ENCODE data around the gene NANP.
"Not testable (repeated sequence)": the region's sequence is repeated elsewhere in the genome, so short reads cannot be mapped to it uniquely, and the experiment has no call there.

NANP gene, protein sequence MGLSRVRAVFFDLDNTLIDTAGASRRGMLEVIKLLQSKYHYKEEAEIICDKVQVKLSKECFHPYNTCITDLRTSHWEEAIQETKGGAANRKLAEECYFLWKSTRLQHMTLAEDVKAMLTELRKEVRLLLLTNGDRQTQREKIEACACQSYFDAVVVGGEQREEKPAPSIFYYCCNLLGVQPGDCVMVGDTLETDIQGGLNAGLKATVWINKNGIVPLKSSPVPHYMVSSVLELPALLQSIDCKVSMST

GRCh38 chr20:25623736-25624499, at the start of gene NANP:
NANP (minus strand) TSS chr20:25624014; CDS start chr20:25623948, 66 bp downstream.
- DNase-seq (ENCODE audit: low spot score) = peak; percentile 96

DNA sequence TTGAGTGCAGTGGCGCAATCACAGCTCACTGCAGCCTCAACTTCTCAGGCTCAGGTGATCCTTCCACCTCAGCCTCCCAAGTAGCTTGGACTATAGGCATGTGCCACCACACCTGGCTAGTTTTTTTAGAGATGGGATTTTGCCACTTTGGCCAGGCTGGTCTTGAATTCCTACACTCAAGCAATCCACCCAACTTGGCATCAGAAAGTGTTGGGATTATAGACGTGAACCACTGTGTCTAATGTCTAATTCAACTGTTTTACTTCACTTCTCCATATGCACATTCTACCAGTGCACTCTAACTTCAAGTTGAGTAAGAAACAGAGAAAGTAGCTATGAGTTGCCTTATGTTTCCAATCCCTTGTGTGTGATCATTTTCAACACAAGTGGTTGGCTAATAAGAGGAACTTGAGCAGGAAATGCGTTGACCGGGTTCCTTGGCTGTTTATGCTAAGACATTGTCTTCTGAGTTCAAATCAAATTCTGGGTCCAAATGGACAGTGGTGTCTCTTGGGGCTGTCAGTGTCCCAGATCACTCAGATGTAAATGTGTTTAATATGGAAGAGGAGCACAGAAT, 48.9 kb upstream of the NANP start:
- no peak for DNase-seq (ENCODE audit: low spot score)

GRCh38 chr20:25669826-25670422, 46.1 kb upstream of the NANP start:
- DNase-seq (ENCODE audit: low spot score) = no peak

- DNase-seq (ENCODE audit: low spot score) = no peak
Observed at GRCh38 chr20:25668446-25668845, 44.6 kb upstream of the NANP start.

DNA sequence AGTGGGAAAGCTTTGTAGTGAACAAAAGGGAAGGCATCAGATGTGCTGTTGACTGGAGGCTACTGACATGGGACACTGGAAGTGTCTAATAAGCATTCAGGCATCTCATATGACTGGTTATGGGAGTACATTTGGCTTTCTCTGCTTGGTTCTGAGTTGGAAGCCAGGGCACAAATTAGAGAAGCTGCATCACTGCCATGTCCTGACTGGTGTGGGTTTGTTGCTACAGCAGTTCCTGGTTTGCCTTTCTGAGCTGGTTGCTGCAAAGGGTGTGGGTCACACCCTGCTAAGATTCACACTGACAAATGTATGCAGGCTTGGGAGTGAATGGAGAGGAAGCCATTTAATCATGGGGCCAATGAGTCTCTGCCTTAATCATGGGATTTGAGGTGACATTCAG, 36.2 kb upstream of the NANP start:
- DNase-seq (ENCODE audit: low spot score) = no peak

DNA sequence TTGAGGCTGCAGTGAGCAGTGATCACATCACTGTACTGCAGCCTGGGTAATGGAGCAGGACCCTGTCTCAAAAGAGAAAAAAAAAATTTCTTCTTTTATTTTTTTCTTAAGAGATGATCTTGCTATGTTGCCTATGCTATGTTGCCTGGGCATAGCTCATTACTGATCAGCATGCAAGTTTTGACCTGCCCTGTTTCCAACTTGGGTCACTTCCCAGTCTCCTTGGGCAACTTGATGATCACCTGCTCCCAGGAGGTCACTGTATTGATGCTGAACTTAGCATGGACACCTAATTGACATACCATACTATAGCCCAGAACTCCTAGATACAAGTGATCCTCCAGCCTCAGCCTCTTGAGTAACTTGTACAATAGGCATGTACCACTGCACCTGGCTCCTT, 30.7 kb upstream of the NANP start:
- DNase-seq (ENCODE audit: low spot score) = no peak

DNA sequence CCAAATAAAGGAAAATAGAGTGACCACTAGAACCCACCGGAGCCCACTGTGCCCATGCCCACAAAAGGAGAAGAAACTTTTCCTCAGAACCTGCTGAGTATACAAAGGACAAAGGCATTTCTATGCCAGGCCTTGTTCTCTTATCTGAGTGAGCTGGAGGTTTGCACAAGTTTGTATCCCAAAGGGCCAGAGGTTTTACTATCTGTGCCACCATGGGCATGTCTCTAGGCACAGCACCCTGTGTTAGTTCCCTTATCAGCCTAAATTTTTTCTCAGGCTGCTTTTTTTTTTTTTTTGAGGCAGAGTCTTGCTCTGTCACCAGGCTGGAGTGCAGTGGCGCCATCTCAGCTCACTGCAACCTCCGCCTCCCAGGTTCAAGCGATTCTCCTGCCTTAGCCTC, 29.1 kb upstream of the NANP start:
- not testable (repeated sequence) for DNase-seq (ENCODE audit: low spot score)

- no peak for DNase-seq (ENCODE audit: low spot score)
Observed at GRCh38 chr20:25644814-25645213, 21.0 kb upstream of the NANP start.

GRCh38 chr20:25643716-25644115, 19.9 kb upstream of the NANP start:
- DNase-seq (ENCODE audit: low spot score) = no peak

DNA sequence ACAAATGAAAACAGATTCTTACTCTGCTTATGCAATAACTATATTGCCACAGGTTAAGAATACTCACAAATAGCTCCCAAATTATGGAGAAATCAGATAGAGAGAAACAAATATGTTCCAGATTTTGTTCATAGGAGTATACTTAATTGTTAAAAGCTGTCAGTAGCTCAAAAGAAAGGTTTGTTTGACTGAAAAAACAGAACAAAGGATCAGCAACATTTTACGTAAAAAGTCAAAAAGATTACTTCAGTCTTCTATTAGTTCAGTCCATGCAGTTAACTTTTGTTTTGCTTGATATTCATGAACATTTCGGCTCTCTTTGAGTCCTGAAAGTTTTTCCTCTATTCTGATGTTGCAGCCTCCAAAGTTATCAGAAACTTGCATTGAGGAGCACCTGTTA, 13.4 kb upstream of the NANP start:
- no peak for DNase-seq (ENCODE audit: low spot score)

DNA sequence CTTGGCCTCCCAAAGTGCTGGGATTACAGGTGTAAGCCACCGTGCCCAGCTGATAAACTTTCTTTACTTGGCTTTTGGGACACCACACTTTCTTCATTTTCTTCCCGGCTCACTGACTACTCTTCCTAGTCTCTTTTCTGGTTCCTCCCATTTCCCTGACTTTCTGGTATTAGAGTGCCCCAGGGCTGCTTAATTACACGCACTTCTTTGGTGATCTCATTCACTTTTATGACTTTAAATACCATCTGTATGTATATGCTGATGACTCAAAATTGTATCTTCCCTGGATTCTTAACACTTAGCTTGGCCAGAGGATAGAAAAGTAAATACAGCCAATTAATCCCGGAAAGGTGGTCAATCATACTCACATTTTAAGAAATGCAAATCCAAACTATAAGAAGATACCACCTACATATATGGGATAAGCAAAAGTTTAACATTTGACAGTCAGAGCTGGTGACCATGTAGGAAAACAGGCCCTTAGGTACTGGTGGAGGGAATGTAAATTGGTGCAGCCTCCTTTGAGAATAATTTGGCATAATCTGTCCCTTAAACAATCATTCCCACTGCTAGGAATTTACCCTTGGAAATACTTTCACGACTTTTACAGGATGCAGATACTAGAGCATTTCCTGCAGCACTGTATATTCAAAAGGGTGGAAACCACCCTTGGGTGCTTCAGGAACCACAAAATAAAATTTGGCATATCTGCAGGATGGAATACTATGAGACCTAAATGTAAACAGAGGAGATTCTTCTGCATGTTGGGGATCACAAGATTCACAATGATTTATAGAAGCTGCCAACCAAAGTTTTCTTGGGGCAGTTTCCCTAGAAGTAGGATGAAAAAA, 9.4 kb upstream of the NANP start:
- no peak for DNase-seq (ENCODE audit: low spot score)

DNA sequence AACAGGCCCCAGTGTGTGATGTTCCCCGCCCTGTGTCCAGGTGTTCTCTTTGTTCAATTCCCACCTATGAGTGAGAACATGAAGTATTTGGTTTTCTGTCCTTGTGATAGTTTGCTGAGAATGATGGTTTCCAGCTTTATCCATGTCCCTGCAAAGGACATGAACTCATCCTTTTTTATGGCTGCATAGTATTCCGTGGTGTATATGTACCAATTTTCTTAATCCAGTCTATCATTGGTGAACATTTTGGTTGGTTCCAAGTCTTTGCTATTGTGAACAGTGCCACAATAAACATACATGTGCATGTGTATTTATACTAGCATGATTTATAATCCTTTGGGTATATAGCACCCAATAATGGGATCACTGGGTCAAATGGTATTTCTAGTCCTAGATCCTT, 6.8 kb upstream of the NANP start:
- not testable (repeated sequence) for DNase-seq (ENCODE audit: low spot score)

DNA sequence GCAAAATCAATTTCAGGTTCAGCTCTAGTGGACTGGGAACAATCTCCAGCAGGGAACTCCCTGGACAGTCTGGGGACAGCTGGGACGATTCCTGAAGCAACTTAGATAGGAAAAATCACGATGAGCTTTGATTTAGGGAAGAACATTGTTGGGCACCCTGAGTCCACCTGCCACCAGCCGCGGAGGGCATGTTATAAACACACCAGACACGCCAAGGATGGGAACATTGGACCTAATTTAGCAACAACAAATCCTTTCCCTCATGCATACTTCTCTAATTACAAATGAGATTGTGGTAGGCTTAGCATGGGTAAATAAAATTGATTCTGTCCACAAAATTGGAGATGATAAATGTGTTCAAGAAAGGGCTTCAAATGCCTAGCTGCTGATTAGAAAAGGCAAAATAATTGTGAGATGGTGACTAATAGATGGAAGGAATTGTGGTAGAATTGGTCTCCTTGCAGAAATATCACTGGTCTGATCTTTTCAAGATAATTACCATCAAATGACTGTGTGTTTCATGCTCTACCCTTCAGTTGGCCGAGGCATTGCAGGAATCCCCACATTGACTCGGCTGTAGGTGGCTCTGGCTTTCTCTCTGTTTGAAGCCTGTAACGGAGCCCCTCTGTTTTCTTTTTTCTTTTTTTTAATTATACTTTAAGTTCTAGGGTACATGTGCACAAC, 6.1 kb upstream of the NANP start:
- no peak for DNase-seq (ENCODE audit: low spot score)

- no peak for DNase-seq (ENCODE audit: low spot score)
Observed at GRCh38 chr20:25626779-25627178, 3.0 kb upstream of the NANP start.

- no peak for DNase-seq (ENCODE audit: low spot score)
Observed at GRCh38 chr20:25624500-25624939, 706 bp upstream of the NANP start.

- peak; percentile 54 for DNase-seq (ENCODE audit: low spot score)
Observed at GRCh38 chr20:25623225-25623735, 534 bp downstream of the NANP start.

GRCh38 chr20:25622450-25623224, 1.2 kb downstream of the NANP start:
- DNase-seq (ENCODE audit: low spot score) = no peak

DNA sequence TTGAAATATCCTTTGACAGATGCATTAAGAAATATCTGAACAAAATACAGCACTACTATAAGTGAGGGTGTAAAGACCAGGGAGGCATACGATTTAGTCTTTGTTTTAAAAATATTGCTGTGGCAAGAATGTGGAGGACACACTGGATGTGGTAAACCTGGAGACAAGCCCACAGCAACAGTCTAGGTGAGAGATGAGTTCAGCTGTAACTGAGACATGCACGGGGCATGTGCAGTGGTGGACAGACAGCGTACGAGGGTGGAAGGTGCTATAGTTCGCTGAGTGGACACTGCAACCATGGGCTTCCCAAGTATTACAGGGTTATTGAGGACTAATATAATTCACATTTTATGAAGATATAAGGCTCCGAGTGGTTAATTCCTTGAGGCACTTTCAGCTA, 1.8 kb downstream of the NANP start:
- no peak for DNase-seq (ENCODE audit: low spot score)

DNA sequence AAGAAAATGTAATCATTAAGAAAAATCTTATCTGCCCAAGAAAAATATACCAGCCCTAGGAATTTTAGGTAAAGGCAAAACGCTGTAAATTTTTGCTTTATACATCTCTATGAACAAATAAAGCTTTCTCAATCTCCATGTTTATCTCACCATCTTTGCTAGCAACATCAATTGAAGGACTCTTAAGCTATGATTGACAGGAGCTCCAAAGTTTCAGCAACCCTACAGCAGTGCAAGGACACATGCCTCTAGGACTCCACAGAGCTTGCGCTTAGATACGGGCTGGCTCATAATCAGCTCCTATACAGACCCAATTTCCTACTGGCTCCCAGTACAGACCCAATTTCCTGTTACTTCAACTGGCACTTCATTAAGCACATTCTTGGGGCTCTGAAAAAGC, 4.3 kb downstream of the NANP start:
- DNase-seq (ENCODE audit: low spot score) = no peak

DNA sequence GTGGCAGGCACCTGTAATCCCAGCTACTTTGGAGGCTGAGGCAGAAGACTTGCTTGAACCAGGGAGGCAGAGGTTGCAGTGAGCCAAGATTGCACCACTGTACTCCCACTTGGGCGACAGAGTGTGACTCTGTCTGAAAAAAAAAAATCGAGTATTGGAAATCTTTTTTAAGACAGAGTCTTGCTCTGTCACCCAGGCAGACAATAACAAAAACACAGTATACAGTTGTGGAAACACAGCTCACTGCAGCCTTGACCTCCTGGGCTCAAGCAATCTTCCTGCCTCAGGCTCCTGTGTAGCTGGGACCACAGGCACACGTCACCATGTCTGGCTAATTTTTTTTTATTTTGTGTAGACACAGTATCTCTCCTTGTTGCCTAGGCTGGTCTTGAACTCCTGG, 15.0 kb downstream of the NANP start:
- no peak for DNase-seq (ENCODE audit: low spot score)

All from HuH-7.5 (cell line).